Measurements from ENCODE around the gene ZFHX3.

DNA sequence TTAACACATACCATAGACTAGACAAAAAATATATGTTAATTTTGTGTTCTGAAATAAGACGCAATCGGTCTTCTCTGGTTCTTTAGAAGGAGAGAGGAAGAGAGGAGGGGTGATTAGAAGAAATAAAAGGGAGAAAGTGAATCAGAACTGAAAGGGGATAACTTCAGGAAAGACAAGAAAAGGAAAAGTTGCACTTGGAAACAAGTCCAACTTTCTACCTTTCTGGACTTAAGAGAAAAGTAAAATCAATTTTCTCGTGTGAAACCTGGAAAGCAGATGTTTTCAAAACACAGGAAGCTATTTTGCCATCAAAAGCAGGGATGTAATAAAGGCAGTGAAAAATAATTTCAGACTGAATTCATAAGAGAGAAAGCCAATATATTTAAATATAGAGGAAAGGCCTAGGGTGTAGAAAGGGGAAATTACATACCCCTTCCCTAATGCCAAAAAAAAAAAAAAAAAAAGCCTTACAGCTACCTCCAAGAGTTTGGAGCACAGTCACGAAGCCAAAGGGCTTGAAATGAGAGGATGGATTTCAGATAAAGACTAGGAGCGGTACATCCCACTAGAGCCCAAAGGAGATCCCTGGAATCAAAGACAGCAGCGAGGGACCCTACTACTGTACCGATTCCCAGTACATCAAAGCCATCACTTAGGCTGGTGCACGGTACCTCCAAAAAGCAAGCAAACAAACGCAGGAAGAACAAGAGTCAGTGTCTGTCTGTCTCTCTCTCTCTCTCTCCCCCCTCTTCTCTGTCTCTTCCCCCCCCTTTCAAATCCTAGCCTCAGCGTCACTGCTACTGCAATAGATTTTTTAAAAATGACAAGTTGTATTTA, 12.1 kb upstream of the ZFHX3 start:
- TF ChIP-seq CTCF (conservative IDR thresholded peaks at IDR 0.05) (no peak), ZFX (IDR thresholded peaks at IDR 0.05) (no peak)

Measured in C4-2B (cell line).